ENCODE data around the gene LIG1. TPM values are rescaled to one million over a fixed set of nuclear protein-coding genes. Genes with fewer than 3 reads are reported as not detected.

Gene LIG1
- 13.5 and 49.5 TPM in 2 replicates for total RNA-seq

DNA sequence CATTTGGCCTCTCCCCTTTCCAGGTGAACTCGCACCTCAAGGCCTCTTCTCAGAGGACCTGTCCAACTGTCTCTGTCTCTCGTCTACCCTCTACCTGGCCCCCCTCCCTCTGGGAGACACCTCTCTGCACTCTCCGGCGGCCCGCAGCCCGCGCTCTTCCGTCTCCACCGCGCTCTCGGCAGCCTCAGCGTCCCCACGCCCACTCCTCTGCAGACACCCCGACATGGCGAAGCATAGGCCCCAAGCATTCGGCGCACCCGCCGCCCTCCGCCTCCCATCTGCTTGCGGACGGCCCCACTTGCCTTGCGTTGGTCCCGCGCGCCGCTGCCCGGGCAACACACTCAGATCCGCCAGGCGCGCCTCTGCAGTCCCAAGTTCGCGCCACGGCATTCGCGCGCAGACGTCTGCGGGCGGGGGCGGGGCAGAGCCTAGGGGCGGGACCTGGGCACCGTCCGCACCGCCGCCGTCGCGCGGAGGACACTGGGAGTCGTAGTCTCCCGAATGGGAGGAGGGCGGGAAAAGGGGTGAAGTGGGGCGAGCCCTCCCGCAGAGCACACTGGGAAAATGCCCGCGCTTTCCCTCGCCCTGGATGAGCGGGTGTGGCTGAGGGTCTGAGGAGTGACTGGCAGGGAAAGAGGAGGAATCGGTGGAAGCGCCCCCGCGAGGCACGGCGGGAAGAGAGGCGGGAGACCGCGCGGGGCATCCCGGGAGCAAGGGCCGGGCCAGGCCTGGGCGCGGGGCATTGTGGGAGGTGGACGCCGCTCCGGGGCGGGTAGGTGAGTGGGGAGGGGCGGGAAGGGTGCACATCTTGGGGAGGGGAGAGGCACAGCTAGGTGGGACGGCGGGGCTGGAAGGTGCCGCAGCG, at the start of gene LIG1, which contains the start of gene ZSWIM9:
Gene LIG1, minus strand, starts transcription at position 406 of the 865 bp plus-strand sequence. CDS start 4,778 bp downstream, outside the sequence.
Gene ZSWIM9, plus strand, starts transcription at position 742 of the 865 bp plus-strand sequence. CDS start 1,123 bp downstream, outside the sequence.

DNA sequence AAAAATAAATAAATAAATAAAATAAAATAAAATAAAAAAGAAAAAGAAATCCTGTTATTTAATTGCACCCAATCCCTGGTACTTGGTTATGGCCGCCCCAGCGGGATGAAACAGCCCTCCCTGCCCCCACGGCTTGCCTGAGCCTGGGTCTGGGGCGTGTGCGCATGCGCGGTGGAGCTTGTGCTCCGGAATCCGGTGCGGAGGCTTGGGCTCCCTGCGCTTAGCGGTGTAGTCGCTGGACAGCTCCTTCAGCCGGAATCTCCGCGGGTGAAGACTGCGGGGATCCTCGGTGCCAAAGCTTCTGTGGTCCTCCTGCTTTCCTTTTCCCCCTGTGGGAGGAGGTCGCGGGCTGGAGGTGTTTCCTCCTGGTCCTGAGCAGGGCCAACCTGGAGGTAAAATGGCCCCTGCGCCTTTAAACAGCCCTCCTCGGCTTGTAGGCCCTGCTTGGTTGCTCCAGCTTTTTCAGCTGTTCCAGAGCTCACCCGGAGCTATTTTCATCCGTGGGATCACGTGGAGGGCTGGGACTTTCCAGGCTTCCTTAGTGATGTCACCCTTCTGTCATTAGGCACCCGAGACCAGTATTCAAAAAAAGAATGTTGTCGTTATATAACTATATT, 59.7 kb downstream of the LIG1 start, which contains the start of gene PLA2G4C:
Gene PLA2G4C, minus strand, starts transcription at position 468 of the 617 bp plus-strand sequence. CDS start 4,288 bp downstream, outside the sequence.

Other genes with a start within 250 kb of the LIG1 start
- gene BSPH1, start 178.2 kb downstream of the LIG1 start, total RNA-seq = not detected in 2 replicates
- not detected in 2 replicates for gene ELSPBP1, start 175.7 kb downstream of the LIG1 start, total RNA-seq
- gene CABP5, start 126.3 kb downstream of the LIG1 start, total RNA-seq = not detected in 2 replicates
- gene PLA2G4C, start 59.5 kb downstream of the LIG1 start, total RNA-seq = 3.1 and 15.8 TPM in 2 replicates
- 1.4 and 1.5 TPM in 2 replicates for gene ZSWIM9, start 336 bp upstream of the LIG1 start, total RNA-seq
- 17.5 and 18.0 TPM in 2 replicates for gene CARD8, start 85.6 kb upstream of the LIG1 start, total RNA-seq
- 0.38 and 1.1 TPM in 2 replicates for gene ZNF114, start 99.7 kb upstream of the LIG1 start, total RNA-seq
- 114 and 165 TPM in 2 replicates for gene EMP3, start 155.2 kb upstream of the LIG1 start, total RNA-seq
- 2.0 and 2.3 TPM in 2 replicates for gene TMEM143, start 193.6 kb upstream of the LIG1 start, total RNA-seq
- not detected in 2 replicates for gene SYNGR4, start 194.0 kb upstream of the LIG1 start, total RNA-seq
- 52.1 and 70.2 TPM in 2 replicates for gene KDELR1, start 221.2 kb upstream of the LIG1 start, total RNA-seq
- 0.28 and 0.38 TPM in 2 replicates for gene GRIN2D, start 223.3 kb upstream of the LIG1 start, total RNA-seq